ENCODE data around the gene KIAA0319L.

GRCh38 chr1:35554266-35555211 is 2.7 kb downstream of the KIAA0319L start:
- TF ChIP-seq, protein P1, sequence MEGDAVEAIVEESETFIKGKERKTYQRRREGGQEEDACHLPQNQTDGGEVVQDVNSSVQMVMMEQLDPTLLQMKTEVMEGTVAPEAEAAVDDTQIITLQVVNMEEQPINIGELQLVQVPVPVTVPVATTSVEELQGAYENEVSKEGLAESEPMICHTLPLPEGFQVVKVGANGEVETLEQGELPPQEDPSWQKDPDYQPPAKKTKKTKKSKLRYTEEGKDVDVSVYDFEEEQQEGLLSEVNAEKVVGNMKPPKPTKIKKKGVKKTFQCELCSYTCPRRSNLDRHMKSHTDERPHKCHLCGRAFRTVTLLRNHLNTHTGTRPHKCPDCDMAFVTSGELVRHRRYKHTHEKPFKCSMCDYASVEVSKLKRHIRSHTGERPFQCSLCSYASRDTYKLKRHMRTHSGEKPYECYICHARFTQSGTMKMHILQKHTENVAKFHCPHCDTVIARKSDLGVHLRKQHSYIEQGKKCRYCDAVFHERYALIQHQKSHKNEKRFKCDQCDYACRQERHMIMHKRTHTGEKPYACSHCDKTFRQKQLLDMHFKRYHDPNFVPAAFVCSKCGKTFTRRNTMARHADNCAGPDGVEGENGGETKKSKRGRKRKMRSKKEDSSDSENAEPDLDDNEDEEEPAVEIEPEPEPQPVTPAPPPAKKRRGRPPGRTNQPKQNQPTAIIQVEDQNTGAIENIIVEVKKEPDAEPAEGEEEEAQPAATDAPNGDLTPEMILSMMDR (IDR thresholded peaks at IDR 0.05) = no peak
- TF ChIP-seq EZH2phosphoT487 (IDR thresholded peaks at IDR 0.05) (no peak), EZH2 (IDR thresholded peaks at IDR 0.05) (no peak)

Data from neural progenitor cell (in vitro differentiated cells).